PFSK-1 (cell line): Measurements from ENCODE around the gene WDR31.

ENCODE experiments used
- FOXP2 ChIP-seq: optimal IDR thresholded peaks from 2 replicates; pipeline ENCODE3; 2011; ENCODE audit warnings: borderline replicate concordance, control low read depth, inconsistent platforms; ENCODE audit not compliant: insufficient read depth; ENCODE audit errors: extremely low read length, extremely low read depth
- POLR2AphosphoS5 ChIP-seq: IDR thresholded peaks from 2 replicates; pipeline ENCODE4 v1.6.1; 2012; ENCODE audit warnings: low read depth, mild to moderate bottlenecking, control low read depth, low read length, moderate library complexity
- SIN3A ChIP-seq: IDR thresholded peaks from 2 replicates; pipeline ENCODE4 v1.6.1; 2012; ENCODE audit warnings: mild to moderate bottlenecking, low read length, moderate library complexity, borderline replicate concordance; ENCODE audit not compliant: insufficient read depth
- TAF1 ChIP-seq: IDR thresholded peaks from 2 replicates; pipeline ENCODE4 v1.6.1; 2012; ENCODE audit warnings: low read length, control low read depth, borderline replicate concordance; ENCODE audit not compliant: insufficient read depth
- TF ChIP-seq, protein P1 (sequence below), 2 experiments: IDR thresholded peaks; 2 replicates each; pipeline versions ENCODE4 v1.6.1 to v1.8.0; 2011 to 2012; ENCODE audit warnings: low read depth in 2 of 2, low read length in 2 of 2, control low read depth in 1 of 2, inconsistent platforms in 1 of 2, mild to moderate bottlenecking in 1 of 2, moderate library complexity in 1 of 2; ENCODE audit not compliant: insufficient read depth in 1 of 2

DNA sequence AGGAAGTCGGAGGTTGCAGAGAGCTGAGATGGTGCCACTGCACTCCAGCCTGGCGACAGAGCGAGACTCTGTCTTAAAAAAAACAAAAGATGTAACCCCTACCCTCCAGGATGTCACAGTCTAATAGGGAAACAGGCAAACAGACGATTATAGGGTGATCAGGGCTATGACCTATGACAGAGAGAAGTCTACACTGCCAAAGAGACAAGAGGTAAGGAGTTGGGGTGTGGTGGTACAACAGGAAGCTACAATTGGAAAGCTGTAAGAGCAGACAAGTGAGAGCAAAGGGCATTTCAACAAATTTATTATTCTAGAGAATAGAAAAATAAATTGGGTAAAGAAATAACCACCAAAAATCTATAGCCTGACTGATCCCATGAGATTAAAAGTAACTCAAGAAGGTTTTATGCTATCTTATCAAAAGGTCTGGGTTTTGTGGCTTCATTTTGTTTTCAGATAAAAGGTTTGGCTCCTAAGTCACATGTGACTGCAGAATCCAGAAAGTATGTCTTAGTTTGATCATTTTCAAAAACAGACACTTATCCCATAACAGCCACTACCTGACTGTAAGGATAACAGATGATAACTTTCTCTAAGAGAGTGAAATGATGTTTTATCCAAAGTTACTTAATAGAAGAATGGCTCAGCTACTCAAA, 72.0 kb downstream of the WDR31 start:
- TF ChIP-seq POLR2AphosphoS5 (no peak), TAF1 (no peak), SIN3A (no peak), FOXP2 (no peak)
- TF ChIP-seq, protein P1, sequence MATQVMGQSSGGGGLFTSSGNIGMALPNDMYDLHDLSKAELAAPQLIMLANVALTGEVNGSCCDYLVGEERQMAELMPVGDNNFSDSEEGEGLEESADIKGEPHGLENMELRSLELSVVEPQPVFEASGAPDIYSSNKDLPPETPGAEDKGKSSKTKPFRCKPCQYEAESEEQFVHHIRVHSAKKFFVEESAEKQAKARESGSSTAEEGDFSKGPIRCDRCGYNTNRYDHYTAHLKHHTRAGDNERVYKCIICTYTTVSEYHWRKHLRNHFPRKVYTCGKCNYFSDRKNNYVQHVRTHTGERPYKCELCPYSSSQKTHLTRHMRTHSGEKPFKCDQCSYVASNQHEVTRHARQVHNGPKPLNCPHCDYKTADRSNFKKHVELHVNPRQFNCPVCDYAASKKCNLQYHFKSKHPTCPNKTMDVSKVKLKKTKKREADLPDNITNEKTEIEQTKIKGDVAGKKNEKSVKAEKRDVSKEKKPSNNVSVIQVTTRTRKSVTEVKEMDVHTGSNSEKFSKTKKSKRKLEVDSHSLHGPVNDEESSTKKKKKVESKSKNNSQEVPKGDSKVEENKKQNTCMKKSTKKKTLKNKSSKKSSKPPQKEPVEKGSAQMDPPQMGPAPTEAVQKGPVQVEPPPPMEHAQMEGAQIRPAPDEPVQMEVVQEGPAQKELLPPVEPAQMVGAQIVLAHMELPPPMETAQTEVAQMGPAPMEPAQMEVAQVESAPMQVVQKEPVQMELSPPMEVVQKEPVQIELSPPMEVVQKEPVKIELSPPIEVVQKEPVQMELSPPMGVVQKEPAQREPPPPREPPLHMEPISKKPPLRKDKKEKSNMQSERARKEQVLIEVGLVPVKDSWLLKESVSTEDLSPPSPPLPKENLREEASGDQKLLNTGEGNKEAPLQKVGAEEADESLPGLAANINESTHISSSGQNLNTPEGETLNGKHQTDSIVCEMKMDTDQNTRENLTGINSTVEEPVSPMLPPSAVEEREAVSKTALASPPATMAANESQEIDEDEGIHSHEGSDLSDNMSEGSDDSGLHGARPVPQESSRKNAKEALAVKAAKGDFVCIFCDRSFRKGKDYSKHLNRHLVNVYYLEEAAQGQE (IDR thresholded peaks at IDR 0.05; ENCODE audit: insufficient read depth in 1 of 2, low read depth in 2 of 2, low read length in 2 of 2), result no peak
